GM21723 (cell line): ENCODE data around the gene CYGB.
A peak's percentile ranks its signal among the peaks of the same experiment; 100 is the strongest.

ENCODE experiments used
- ATAC-seq: cut with Tn5 transposase; IDR thresholded peaks from one replicate; pipeline ENCODE4 v1.9.1; 2021; ENCODE audit warnings: mild to moderate bottlenecking, moderate library complexity; ENCODE audit not compliant: unreplicated experiment

The CYGB gene

DNA sequence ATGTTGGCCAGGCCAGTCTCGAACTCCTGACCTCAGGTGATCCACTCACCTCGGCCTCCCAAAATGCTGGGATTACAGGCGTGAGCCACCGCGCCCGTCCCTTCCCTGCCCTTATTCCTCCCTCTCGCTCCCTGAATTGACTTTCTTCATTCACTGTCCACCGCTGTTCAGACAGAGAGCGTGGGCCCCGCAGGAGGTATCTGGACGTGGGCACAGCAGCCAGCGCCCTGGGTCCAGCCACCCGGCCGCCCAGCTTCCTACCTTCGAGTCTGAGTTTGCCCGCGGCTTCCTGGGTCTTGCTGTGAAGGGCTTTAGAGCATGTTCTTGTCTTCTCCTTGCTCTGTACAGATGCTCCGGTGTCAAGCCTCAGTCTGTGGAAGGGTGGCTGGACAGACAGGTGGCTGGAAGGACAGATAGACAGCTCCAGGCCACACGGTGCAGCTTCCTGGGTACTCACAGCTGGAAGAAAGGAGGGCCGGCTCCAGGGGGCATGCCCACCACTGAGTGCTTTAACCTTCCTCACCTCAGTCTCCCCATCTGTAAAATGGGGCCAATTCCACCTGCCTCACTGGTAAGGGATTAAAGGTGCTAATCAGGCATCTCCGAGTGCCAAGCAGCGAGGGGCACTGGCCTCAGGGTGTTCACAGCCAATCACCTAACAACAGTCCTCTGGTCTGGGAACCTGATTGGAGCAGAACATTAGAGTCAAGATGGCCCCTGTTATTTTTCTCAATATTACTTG lies 49.9 kb downstream of the CYGB start:
- no peak for ATAC-seq

GRCh38 chr17:76485569-76485968 lies 51.9 kb downstream of the CYGB start:
- no peak for ATAC-seq

DNA sequence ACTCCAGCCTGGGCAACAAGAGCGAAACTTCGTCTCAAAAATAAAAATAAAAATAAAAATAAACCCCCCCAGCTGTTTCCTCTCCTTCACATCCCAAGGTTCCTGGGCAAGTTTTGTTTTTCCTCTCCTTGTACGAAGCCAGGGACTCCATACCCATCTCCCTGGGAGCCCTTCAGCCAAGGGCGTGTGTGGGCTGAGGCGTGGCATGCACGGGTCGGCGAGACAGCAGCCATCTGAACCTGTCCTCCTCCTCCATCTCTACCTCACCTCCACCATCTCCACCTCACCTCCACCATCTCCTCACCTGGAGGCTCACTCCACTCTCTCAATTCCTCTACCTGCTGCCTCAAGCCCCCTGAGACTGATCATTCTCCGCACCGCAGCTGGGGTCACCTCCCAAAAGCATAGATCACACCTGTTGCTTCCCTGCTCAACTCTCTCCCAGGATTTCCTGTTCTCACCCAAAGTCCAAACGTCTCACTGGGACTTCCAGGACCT lies 53.2 kb downstream of the CYGB start:
- no peak for ATAC-seq

GRCh38 chr17:76481071-76481655 lies 56.3 kb downstream of the CYGB start:
- ATAC-seq: peak; percentile 64

- ATAC-seq: peak; percentile 20
Observed at GRCh38 chr17:76480632-76481031, 56.9 kb downstream of the CYGB start.

- no peak for ATAC-seq
Observed at GRCh38 chr17:76479515-76480060, 57.9 kb downstream of the CYGB start.

- no peak for ATAC-seq
Observed at GRCh38 chr17:76478730-76479514, 58.6 kb downstream of the CYGB start.

DNA sequence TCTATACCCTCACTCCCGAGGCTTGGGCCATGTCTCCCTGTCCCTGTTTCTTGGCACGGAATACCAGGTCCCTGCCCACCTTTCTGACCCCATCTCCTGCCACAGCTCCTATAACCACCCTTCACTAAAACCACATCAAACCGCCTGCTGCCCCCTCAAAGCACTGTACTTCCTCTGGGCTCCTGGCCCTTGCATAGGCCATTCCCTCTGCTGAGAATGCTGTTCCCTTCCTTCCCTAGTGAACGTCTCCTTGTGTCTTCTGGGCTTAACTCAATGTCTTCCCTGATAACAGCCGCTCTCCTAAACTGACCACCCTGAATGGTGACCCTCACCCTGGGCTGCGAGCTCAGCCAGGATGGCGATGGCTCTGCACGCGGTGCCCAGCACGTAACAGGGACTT lies 59.4 kb downstream of the CYGB start:
- no peak for ATAC-seq

GRCh38 chr17:76477576-76477975 lies 59.9 kb downstream of the CYGB start:
- ATAC-seq: no peak
